ENCODE data around the gene ZBTB2.

ZBTB2 gene

DNA sequence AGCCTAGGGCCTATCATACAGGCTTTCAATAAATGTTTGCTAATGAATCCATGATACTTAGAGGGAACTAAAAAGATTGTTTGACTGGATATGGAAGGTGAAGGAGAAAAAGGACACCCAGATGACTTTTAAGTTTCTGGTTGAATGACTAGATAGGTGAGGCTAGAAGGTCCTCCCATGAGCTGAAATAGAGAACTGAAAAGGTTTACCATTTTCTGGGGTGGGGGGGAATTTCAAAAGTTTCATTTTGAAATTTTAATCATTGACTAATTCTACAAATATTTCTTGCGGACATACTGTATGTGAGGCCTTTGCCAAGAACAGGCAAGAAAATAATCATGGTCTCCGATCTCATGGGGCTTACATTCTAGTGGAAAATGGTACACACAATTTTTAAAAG, 17.9 kb upstream of the ZBTB2 start:
- no peak overlapping the region for H3K9ac ChIP-seq
- H3K36me3 ChIP-seq (ENCODE audit: control insufficient read depth, insufficient read depth, low read length): no peaks in the 10 kb centered on the region
- TF ChIP-seq CTCF (IDR thresholded peaks at IDR 0.05): no peak
- no peaks in the 10 kb centered on the region for H3K79me2 ChIP-seq
- H3K9me3 ChIP-seq (ENCODE audit: control insufficient read depth, low read length): no peaks in the 10 kb centered on the region
- no peaks in the 10 kb centered on the region for H3K27me3 ChIP-seq (ENCODE audit: control insufficient read depth, insufficient read depth, low read length)
- no peak overlapping the region for H3K27ac ChIP-seq
- no peaks in the 10 kb centered on the region for H3K4me1 ChIP-seq
- H2AFZ ChIP-seq: no peak overlapping the region
- H3K4me3 ChIP-seq (ENCODE audit: low read depth, low read length): no peak overlapping the region
- no peak overlapping the region for H3K4me2 ChIP-seq (ENCODE audit: low read length)

DNA sequence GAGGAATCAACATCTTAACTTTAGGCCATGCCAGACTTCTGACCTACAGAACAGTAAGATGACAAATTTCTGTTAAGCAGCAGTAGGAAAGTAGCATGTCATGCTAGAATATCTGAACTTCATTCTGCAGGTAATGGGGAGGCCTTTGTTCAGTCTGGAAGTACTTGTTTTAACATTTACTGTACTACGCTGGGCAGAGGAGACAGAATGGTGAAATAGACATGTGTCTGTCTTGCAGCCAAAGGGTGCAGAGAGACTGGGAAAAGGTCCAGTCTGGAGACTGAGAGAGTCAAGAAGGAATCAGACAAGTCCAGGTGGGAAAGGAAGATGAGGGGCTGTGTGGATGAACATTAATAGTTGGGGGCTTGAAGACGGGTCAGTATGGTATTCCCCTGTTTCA, 17.5 kb upstream of the ZBTB2 start:
- no peak overlapping the region for H3K4me3 ChIP-seq (ENCODE audit: low read depth, low read length)
- no peaks in the 10 kb centered on the region for H3K79me2 ChIP-seq
- no peaks in the 10 kb centered on the region for H3K27me3 ChIP-seq (ENCODE audit: control insufficient read depth, insufficient read depth, low read length)
- no peak overlapping the region for H3K9ac ChIP-seq
- H3K9me3 ChIP-seq (ENCODE audit: control insufficient read depth, low read length): no peaks in the 10 kb centered on the region
- no peak overlapping the region for H3K27ac ChIP-seq
- no peaks in the 10 kb centered on the region for H3K36me3 ChIP-seq (ENCODE audit: control insufficient read depth, insufficient read depth, low read length)
- no peak for TF ChIP-seq CTCF (IDR thresholded peaks at IDR 0.05)
- no peak overlapping the region for H2AFZ ChIP-seq
- H3K4me1 ChIP-seq: no peaks in the 10 kb centered on the region
- H3K4me2 ChIP-seq (ENCODE audit: low read length): no peak overlapping the region

- Histone ChIP-seq H3K4me1 (no peaks in the 10 kb centered on the region), H3K4me3 (ENCODE audit: low read depth, low read length) (no peak overlapping the region), H3K79me2 (peaks cover 20% of the 10 kb centered on the region), H3K4me2 (ENCODE audit: low read length) (no peak overlapping the region), H2AFZ (no peak overlapping the region), H3K27ac (no peak overlapping the region), H3K9ac (no peak overlapping the region), H3K9me3 (ENCODE audit: control insufficient read depth, low read length) (no peaks in the 10 kb centered on the region), H3K36me3 (ENCODE audit: control insufficient read depth, insufficient read depth, low read length) (no peaks in the 10 kb centered on the region), H3K27me3 (ENCODE audit: control insufficient read depth, insufficient read depth, low read length) (no peaks in the 10 kb centered on the region)
- no peak for TF ChIP-seq CTCF (IDR thresholded peaks at IDR 0.05)
These were observed 12.6 kb upstream of the ZBTB2 start for GRCh38 chr6:151403919-151404308.

DNA sequence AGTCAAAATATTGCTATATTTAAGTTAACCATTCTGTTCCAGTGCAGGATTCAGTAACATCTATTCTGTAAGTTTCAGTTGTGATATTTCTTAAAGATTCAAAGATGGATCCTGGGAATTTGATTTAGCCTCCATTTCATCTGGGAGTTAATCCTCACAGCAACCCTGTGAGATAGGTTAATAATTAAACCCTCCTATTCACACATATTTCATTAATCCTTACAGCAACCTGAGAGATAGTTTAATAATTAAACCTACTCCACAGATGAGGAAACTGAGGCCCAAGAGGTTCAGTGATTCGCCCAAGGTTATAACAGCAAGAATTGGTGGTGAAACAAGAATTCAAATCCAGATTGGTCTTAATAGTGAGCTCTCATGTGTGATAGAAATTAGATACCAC, 10.9 kb upstream of the ZBTB2 start:
- H3K4me2 ChIP-seq (ENCODE audit: low read length): no peak overlapping the region
- no peak overlapping the region for H3K4me3 ChIP-seq (ENCODE audit: low read depth, low read length)
- H3K4me1 ChIP-seq: no peaks in the 10 kb centered on the region
- H3K36me3 ChIP-seq (ENCODE audit: control insufficient read depth, insufficient read depth, low read length): no peaks in the 10 kb centered on the region
- H3K9me3 ChIP-seq (ENCODE audit: control insufficient read depth, low read length): no peaks in the 10 kb centered on the region
- no peaks in the 10 kb centered on the region for H3K27me3 ChIP-seq (ENCODE audit: control insufficient read depth, insufficient read depth, low read length)
- no peak overlapping the region for H3K9ac ChIP-seq
- H3K27ac ChIP-seq: no peak overlapping the region
- TF ChIP-seq CTCF (IDR thresholded peaks at IDR 0.05): no peak
- no peak overlapping the region for H2AFZ ChIP-seq
- H3K79me2 ChIP-seq: peaks cover 35% of the 10 kb centered on the region

GRCh38 chr6:151400473-151400872, 9.1 kb upstream of the ZBTB2 start:
- H3K27me3 ChIP-seq (ENCODE audit: control insufficient read depth, insufficient read depth, low read length): no peaks in the 10 kb centered on the region

More at GRCh38 chr6:151400473-151400872, 9.1 kb upstream of the ZBTB2 start:
- Histone ChIP-seq H3K4me2 (ENCODE audit: low read length) (no peak overlapping the region), H3K4me1 (no peaks in the 10 kb centered on the region), H2AFZ (no peak overlapping the region), H3K9ac (no peak overlapping the region), H3K36me3 (ENCODE audit: control insufficient read depth, insufficient read depth, low read length) (no peaks in the 10 kb centered on the region), H3K4me3 (ENCODE audit: low read depth, low read length) (no peak overlapping the region), H3K27ac (no peak overlapping the region), H3K9me3 (ENCODE audit: control insufficient read depth, low read length) (no peaks in the 10 kb centered on the region), H3K79me2 (peaks cover 46% of the 10 kb centered on the region)
- TF ChIP-seq CTCF (IDR thresholded peaks at IDR 0.05): no peak

Measured in parathyroid adenoma (tissue), 2 donors.